ENCODE data around the gene NMUR1. TPM values are rescaled to one million over a fixed set of nuclear protein-coding genes. Genes with fewer than 3 reads are reported as not detected.

Gene NMUR1
- total and polyA plus RNA-seq, 8 donors: 0.14 to 0.92 (median 0.23) TPM; not detected in 4

DNA sequence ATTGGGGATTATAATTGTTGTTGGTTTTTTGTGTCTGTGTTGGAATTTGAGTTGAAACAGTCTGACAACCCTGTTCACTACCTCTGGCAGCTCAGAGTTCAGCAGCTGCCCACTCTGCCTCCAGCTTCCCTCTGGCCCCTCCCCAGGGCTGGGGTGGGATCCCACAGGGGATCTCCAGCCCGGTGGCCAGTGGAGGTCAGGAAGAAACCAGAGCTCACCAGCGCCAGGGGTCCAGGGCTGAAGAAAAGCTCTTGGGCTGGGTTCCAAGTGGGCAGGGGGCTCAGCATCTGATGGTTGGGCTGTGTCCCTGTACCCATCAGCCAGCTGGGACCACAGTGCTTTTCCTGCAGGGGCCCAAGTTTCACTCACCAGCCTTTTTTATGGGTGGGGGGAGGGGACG is 49.5 kb downstream of the NMUR1 start:
- H3K27me3 ChIP-seq: no peaks in the 10 kb centered on the region
- 67 to 88% (median 73%) methylated on average over 2 to 3 of the region's 3 CpGs for WGBS, 5 donors
- no peaks in the 10 kb centered on the region for H3K9me3 ChIP-seq
- intact Hi-C loops (cut with DNase I; ENCODE audit: low total_unique reads): loop anchor here (5.0 kb wide), 1 partner anchor 77 kb away; no protein-coding TSS in a partner anchor
- no peak overlapping the region for H3K4me3 ChIP-seq
- H3K4me1 ChIP-seq: peaks cover 3 to 18% (median 13%) of the 10 kb centered on the region in 4 donors
- DNase-seq: no peak
- no peak overlapping the region for H3K27ac ChIP-seq
- H3K36me3 ChIP-seq: no peaks in the 10 kb centered on the region
- TF ChIP-seq POLR2A (IDR thresholded peaks at IDR 0.05): no peak
- TF ChIP-seq EP300 (IDR thresholded peaks at IDR 0.05): no peak
- no peak for TF ChIP-seq POLR2AphosphoS5 (IDR thresholded peaks at IDR 0.05)
- TF ChIP-seq, protein P1, sequence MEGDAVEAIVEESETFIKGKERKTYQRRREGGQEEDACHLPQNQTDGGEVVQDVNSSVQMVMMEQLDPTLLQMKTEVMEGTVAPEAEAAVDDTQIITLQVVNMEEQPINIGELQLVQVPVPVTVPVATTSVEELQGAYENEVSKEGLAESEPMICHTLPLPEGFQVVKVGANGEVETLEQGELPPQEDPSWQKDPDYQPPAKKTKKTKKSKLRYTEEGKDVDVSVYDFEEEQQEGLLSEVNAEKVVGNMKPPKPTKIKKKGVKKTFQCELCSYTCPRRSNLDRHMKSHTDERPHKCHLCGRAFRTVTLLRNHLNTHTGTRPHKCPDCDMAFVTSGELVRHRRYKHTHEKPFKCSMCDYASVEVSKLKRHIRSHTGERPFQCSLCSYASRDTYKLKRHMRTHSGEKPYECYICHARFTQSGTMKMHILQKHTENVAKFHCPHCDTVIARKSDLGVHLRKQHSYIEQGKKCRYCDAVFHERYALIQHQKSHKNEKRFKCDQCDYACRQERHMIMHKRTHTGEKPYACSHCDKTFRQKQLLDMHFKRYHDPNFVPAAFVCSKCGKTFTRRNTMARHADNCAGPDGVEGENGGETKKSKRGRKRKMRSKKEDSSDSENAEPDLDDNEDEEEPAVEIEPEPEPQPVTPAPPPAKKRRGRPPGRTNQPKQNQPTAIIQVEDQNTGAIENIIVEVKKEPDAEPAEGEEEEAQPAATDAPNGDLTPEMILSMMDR (IDR thresholded peaks at IDR 0.05): no peak

DNA sequence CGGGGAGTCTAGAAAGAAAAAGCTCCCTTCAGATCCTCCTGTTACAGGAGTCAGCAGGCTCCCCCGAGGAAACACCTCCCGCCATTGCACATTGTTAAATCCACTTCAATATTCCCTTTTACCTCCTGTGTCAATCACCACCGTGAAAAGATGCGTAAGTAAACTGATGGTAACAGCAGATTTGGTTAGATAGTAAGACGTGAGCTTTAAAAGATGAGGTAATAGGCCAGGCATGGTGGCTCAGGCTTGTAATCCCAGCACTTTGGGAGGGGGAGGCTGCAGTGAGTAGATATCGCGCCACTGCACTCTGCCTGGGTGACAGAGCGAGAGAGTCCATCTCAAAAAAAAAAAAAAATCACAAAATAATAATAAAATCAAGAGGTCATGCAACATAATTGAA is 50.8 kb downstream of the NMUR1 start:
- DNase-seq: no peak
- no peaks in the 10 kb centered on the region for H3K36me3 ChIP-seq
- no peak overlapping the region for H3K27ac ChIP-seq
- peaks cover 3 to 18% (median 13%) of the 10 kb centered on the region in 4 donors for H3K4me1 ChIP-seq
- 87 to 89% (median 87%) methylated on average over 9 of the region's 9 CpGs for WGBS, 5 donors
- no peaks in the 10 kb centered on the region for H3K9me3 ChIP-seq
- H3K27me3 ChIP-seq: no peaks in the 10 kb centered on the region
- H3K4me3 ChIP-seq: no peak overlapping the region
- TF ChIP-seq, protein P1 (IDR thresholded peaks at IDR 0.05): no peak
- TF ChIP-seq POLR2A (IDR thresholded peaks at IDR 0.05): no peak
- no peak for TF ChIP-seq POLR2AphosphoS5 (IDR thresholded peaks at IDR 0.05)
- no peak for TF ChIP-seq EP300 (IDR thresholded peaks at IDR 0.05)
- intact Hi-C loops (cut with DNase I; ENCODE audit: low total_unique reads): no loop called here

DNA sequence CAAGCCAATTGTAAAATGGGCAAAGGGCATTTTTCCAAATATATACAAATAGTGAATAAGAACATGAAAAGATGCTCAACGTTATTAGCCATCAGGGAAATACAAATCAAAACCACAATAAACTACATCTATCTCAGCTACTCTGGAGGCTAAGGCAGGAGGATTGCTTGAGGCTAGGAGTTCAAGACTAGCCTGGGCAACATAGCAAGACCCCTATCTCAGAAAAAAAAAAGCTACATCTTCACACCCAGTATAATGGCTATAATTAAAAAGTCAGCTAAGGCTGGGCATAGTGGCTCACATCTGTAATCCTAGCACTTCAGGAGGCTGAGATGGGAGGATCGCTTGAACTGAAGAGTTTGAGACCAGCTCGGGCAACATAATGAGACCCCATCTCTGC is 53.3 kb downstream of the NMUR1 start:
- Histone ChIP-seq H3K4me3 (no peak overlapping the region), H3K27ac (no peak overlapping the region), H3K36me3 (no peaks in the 10 kb centered on the region), H3K4me1 (peaks cover 0 to under 1% (median 0%) of the 10 kb centered on the region in 4 donors), H3K9me3 (no peaks in the 10 kb centered on the region), H3K27me3 (no peaks in the 10 kb centered on the region)
- TF ChIP-seq POLR2AphosphoS5 (IDR thresholded peaks at IDR 0.05) (no peak), POLR2A (IDR thresholded peaks at IDR 0.05) (no peak), EP300 (IDR thresholded peaks at IDR 0.05) (no peak)
- TF ChIP-seq, protein P1 (IDR thresholded peaks at IDR 0.05): no peak
- WGBS, 5 donors: 72 to 82% (median 78%) methylated on average over 3 of the region's 3 CpGs
- intact Hi-C loops (cut with DNase I; ENCODE audit: low total_unique reads): no loop called here
- DNase-seq: no peak

DNA sequence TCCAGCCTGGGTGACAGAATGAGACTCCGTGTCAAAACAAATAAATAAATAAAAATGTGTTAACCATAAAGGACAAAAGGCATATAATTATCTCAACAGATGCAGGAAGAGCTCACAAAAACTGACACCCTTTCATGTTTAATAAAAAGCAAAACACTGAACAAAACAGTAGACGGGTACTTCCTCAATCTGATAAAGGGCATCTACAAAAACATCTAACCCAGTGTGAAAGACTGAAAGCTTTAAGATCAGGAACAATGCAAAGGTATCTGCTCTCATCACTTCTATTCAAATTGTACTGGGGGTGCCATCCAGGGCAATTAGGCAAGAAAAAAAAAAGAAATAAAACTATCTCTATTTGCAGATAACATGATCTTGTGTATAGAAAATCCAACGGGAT is 54.3 kb downstream of the NMUR1 start:
- Histone ChIP-seq H3K9me3 (no peaks in the 10 kb centered on the region), H3K27me3 (no peaks in the 10 kb centered on the region), H3K4me3 (no peak overlapping the region), H3K36me3 (no peaks in the 10 kb centered on the region), H3K27ac (no peak overlapping the region), H3K4me1 (no peaks in the 10 kb centered on the region)
- TF ChIP-seq POLR2A (IDR thresholded peaks at IDR 0.05): no peak
- no peak for DNase-seq
- intact Hi-C loops (cut with DNase I; ENCODE audit: low total_unique reads): no loop called here
- 37 to 53% (median 47%) methylated on average over 3 of the region's 3 CpGs for WGBS, 5 donors

Small RNAs within 50 kb of the gene (small RNA-seq; reads per million reads assigned to genes)
- 0 reads per million in 4 donors for gene RNU2-22P

Other genes with a start within 250 kb of the NMUR1 start
- 100 to 1,000 TPM in 2 of 5 donors, 10 to 100 TPM in 3; 13.4 to 156 (median 33.8) TPM for gene B3GNT7, start 134.7 kb downstream of the NMUR1 start, total RNA-seq
- 1 to 10 TPM; 1.9 to 8.0 (median 6.1) TPM for gene B3GNT7, start 134.7 kb downstream of the NMUR1 start, polyA plus RNA-seq
- gene NCL, start 66.0 kb downstream of the NMUR1 start, total RNA-seq: 100 to 1,000 TPM in 4 of 5 donors, 10 to 100 TPM in 1; 72.3 to 278 (median 184) TPM
- 100 to 1,000 TPM; 123 to 192 (median 141) TPM for gene NCL, start 66.0 kb downstream of the NMUR1 start, polyA plus RNA-seq
- gene TEX44, start 62.4 kb upstream of the NMUR1 start, total RNA-seq: not detected
- gene TEX44, start 62.4 kb upstream of the NMUR1 start, polyA plus RNA-seq: not detected
- 1,000 to 10,000 TPM in 1 of 5 donors, 100 to 1,000 TPM in 4; 244 to 1,175 (median 701) TPM for gene PTMA, start 178.1 kb upstream of the NMUR1 start, total RNA-seq
- 1,000 to 10,000 TPM; 1,451 to 2,006 (median 1,527) TPM for gene PTMA, start 178.1 kb upstream of the NMUR1 start, polyA plus RNA-seq

Data from stomach (tissue), 9 donors.